Right cardiac atrium (tissue), 5 donors: ENCODE results near the gene BAZ1B. TPM values are rescaled to one million over a fixed set of nuclear protein-coding genes. Genes with fewer than 3 reads are reported as not detected.

Experiments
- ATAC-seq, 2 donors: fragments of 200-7000 bp; cut with Tn5 transposase; one replicate each; pipeline versions ENCODE4 v1.8.0 to v1.9.1; 2020; ENCODE audit warnings: moderate library complexity in 2 of 2, mild to moderate bottlenecking in 1 of 2
- DNase-seq, 3 donors: peaks; one replicate each; pipeline ENCODE4 v3.0.0-alpha.2; 2020
- H3K27ac ChIP-seq: one replicate; pipeline ENCODE4 v1.5.1; 2013; ENCODE audit warnings: mild to moderate bottlenecking, low read length, control low read depth, moderate library complexity
- H3K27me3 ChIP-seq: one replicate; pipeline ENCODE4 v1.6.1; 2013; ENCODE audit not compliant: control insufficient read depth, insufficient read depth
- H3K4me1 ChIP-seq: one replicate; pipeline ENCODE4 v1.6.1; 2013; ENCODE audit warnings: low read length; ENCODE audit not compliant: control insufficient read depth, insufficient read depth
- H3K4me3 ChIP-seq: one replicate; pipeline ENCODE4 v1.5.1; 2013; ENCODE audit warnings: low read length, control low read depth
- H3K9me3 ChIP-seq: one replicate; pipeline ENCODE4 v1.6.1; 2013; ENCODE audit warnings: low read length; ENCODE audit not compliant: control insufficient read depth
- WGBS: extraction: QIAGEN DNeasy Blood & Tissue Kit; methylation state at CpG from one replicate; pipeline ENCODE4 v1.1.7; 2013; 5-methylcytosine and 5-hydroxymethylcytosine counted together
- intact Hi-C, 4 donors: fragments of 100-400 bp; cut with DNase I; formaldehyde crosslinking; loops; one replicate each; pipeline versions ENCODE4 v1.11.0 to v1.14.0; 2022 to 2023
- polyA plus RNA-seq: library from polyadenylated mRNA; stranded (reverse); fragments of 200-250 nt; gene quantifications from one replicate; pipeline ENCODE4 v1.2.3, GENCODE V29; 2013
- total RNA-seq, 4 donors: library from RNA; stranded (reverse); fragmentation: NEBNext Ultra II Directional; extraction: Animal tissue kit (Norgen Biotek cat#: 25700); gene quantifications; one replicate each; pipeline ENCODE4 v1.2.1, GENCODE V29; 2021
- donor health status: healthy with polysubstance abuse.
- donor health status: DM: no; HTN: yes; CAD: no.
- donor health status: DM: no; HTN: no; CAD: no.
- donor health status: DM: no; HTN: yes; CAD: no; lungs with severe emphysema.
- donor health status: DM: yes; HTN: yes; CAD: no.

Gene BAZ1B
- total and polyA plus RNA-seq, 5 donors = 24.4 to 48.3 (median 45.1) TPM

DNA sequence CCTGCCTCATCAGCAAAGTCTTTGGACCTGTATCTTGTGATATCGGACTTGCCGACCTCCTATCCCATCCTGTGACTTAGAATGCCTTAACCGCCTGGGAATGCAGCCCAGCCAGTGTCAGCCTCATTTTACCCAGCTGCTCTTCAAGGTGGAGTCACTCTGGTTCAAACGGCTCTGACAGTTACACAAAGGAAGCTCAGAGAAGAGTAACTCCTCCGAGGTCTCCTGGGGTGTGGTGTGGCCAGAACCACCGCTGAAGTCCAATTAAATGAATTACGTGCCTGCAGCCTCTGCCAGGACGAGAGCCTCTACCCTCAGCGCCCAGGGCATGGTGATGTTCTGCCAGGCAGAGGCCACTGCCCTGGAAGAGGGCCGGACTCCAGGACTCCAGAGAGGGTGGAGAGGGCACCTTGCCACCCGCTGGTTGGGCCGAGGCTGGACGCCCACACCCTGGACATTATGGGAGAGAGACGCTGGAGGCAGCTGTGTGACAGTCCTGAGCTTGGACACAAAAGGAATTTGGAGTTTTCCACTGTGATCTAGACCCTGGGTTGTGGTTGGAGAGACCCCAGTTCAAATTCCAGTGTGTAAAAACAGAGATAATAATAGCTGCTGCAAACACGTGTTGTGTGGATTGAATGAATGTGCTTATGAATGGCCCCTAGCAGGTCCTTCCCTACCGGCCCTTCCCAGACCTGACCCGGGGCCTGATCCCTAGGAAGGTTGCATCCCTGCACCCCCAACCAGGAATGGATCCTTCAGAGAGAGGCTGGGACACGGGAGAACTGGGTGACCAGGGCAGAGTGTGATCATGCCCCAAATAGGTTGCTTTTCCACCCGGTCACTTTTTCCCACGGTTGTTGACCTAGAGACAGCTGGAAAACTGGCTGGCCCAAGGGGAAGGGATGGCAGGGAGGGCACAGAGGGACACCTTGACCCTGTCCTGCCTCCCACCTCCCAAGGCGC, 126.3 kb downstream of the BAZ1B start:
- H3K4me1 ChIP-seq = no peaks in the 10 kb centered on the region
- H3K9me3 ChIP-seq = no peaks in the 10 kb centered on the region
- H3K27me3 ChIP-seq = no peaks in the 10 kb centered on the region
- ATAC-seq = no peak
- no peak overlapping the region for H3K27ac ChIP-seq
- DNase-seq = peak in 2 of 3 donors; percentile 24 to 48
- H3K4me3 ChIP-seq = no peak overlapping the region
- intact Hi-C loops = no loop called here
- WGBS = 67% methylated on average over 21 of the region's 21 CpGs

- no peaks in the 10 kb centered on the region for H3K4me1 ChIP-seq
- no peaks in the 10 kb centered on the region for H3K9me3 ChIP-seq
- no peaks in the 10 kb centered on the region for H3K27me3 ChIP-seq
- WGBS = 40% methylated on average over 3 of the region's 3 CpGs
- intact Hi-C loops = no loop called here
- no peak overlapping the region for H3K4me3 ChIP-seq
- no peak overlapping the region for H3K27ac ChIP-seq
- ATAC-seq (no peak), DNase-seq (no peak)
These were observed 127.7 kb downstream of the BAZ1B start for GRCh38 chr7:73394422-73394821.

GRCh38 chr7:73391396-73391795, 130.7 kb downstream of the BAZ1B start:
- WGBS = 51% methylated on average over 2 of the region's 2 CpGs
- Histone ChIP-seq H3K4me1 (no peaks in the 10 kb centered on the region), H3K27me3 (no peaks in the 10 kb centered on the region), H3K4me3 (no peak overlapping the region), H3K9me3 (no peaks in the 10 kb centered on the region), H3K27ac (no peak overlapping the region)
- ATAC-seq (no peak), DNase-seq (no peak)
- intact Hi-C loops = no loop called here

Other genes with a start within 250 kb of the BAZ1B start
- gene NSUN5, start 213.5 kb downstream of the BAZ1B start, total RNA-seq = 10 to 100 TPM; 14.0 to 18.7 (median 15.9) TPM
- gene NSUN5, start 213.5 kb downstream of the BAZ1B start, polyA plus RNA-seq = 14.6 TPM
- under 1 TPM in 2 of 4 donors, not detected in 2; 0.12 to 0.17 TPM for gene TRIM50, start 194.2 kb downstream of the BAZ1B start, total RNA-seq
- gene TRIM50, start 194.2 kb downstream of the BAZ1B start, polyA plus RNA-seq = 0.07 TPM
- not detected for gene FKBP6, start 194.1 kb downstream of the BAZ1B start, total RNA-seq
- not detected for gene FKBP6, start 194.1 kb downstream of the BAZ1B start, polyA plus RNA-seq
- under 1 TPM in 3 of 4 donors, not detected in 1; 0.14 to 0.23 (median 0.19) TPM for gene FZD9, start 88.5 kb downstream of the BAZ1B start, total RNA-seq
- gene FZD9, start 88.5 kb downstream of the BAZ1B start, polyA plus RNA-seq = 0.16 TPM
- 10 to 100 TPM; 75.5 to 83.5 (median 77.1) TPM for gene BCL7B, start 35.4 kb upstream of the BAZ1B start, total RNA-seq
- gene BCL7B, start 35.4 kb upstream of the BAZ1B start, polyA plus RNA-seq = 83.9 TPM
- 10 to 100 TPM; 11.4 to 26.1 (median 11.7) TPM for gene TBL2, start 56.3 kb upstream of the BAZ1B start, total RNA-seq
- 6.4 TPM for gene TBL2, start 56.3 kb upstream of the BAZ1B start, polyA plus RNA-seq
- 1 to 10 TPM; 3.2 to 5.9 (median 3.6) TPM for gene MLXIPL, start 102.2 kb upstream of the BAZ1B start, total RNA-seq
- gene MLXIPL, start 102.2 kb upstream of the BAZ1B start, polyA plus RNA-seq = 14.8 TPM
- gene VPS37D, start 145.5 kb upstream of the BAZ1B start, total RNA-seq = 1 to 10 TPM; 1.6 to 2.5 (median 2.1) TPM
- gene VPS37D, start 145.5 kb upstream of the BAZ1B start, polyA plus RNA-seq = 2.2 TPM
- 10 to 100 TPM; 14.5 to 21.1 (median 17.6) TPM for gene DNAJC30, start 161.2 kb upstream of the BAZ1B start, total RNA-seq
- gene DNAJC30, start 161.2 kb upstream of the BAZ1B start, polyA plus RNA-seq = 20.1 TPM
- gene BUD23, start 161.3 kb upstream of the BAZ1B start, total RNA-seq = 10 to 100 TPM; 53.0 to 72.0 (median 58.9) TPM
- gene BUD23, start 161.3 kb upstream of the BAZ1B start, polyA plus RNA-seq = 97.5 TPM
- 1 to 10 TPM; 1.7 to 3.1 (median 2.3) TPM for gene STX1A, start 197.4 kb upstream of the BAZ1B start, total RNA-seq
- gene STX1A, start 197.4 kb upstream of the BAZ1B start, polyA plus RNA-seq = 1.8 TPM
- 10 to 100 TPM; 21.1 to 28.7 (median 23.9) TPM for gene ABHD11, start 216.5 kb upstream of the BAZ1B start, total RNA-seq
- gene ABHD11, start 216.5 kb upstream of the BAZ1B start, polyA plus RNA-seq = 31.2 TPM
- not detected for gene CLDN3, start 248.0 kb upstream of the BAZ1B start, total RNA-seq
- gene CLDN3, start 248.0 kb upstream of the BAZ1B start, polyA plus RNA-seq = not detected